CD4-positive, alpha-beta T cell (primary cell): ENCODE results near the gene CPE. TPM values are rescaled to one million over a fixed set of nuclear protein-coding genes. Genes with fewer than 3 reads are reported as not detected.

Experiments used
- ATAC-seq: fragments of 200-7000 bp; cut with Tn5 transposase; one replicate; pipeline ENCODE4 v1.10.0; 2022; ENCODE audit warnings: mild to moderate bottlenecking; ENCODE audit not compliant: poor library complexity
- CTCF ChIA-PET: fragments of 350-600 bp; sonication (Branson Sonifier 250); formaldehyde crosslinking; loops from one replicate; lab custom pipeline; 2021; ENCODE audit warnings: antibody characterized with exemption, inconsistent platforms; lab: Charles Lee
- POLR2A ChIA-PET: fragments of 350-600 bp; sonication (Branson Sonifier 250); formaldehyde crosslinking; loops from one replicate; lab custom pipeline; 2021; ENCODE audit warnings: antibody characterized with exemption, inconsistent platforms; lab: Charles Lee
- DNase-seq, 14 experiments: peaks; one replicate each; pipeline ENCODE4 v3.0.0-alpha.2; 2013 to 2020; ENCODE audit warnings: mixed read lengths in 2 of 14
- H3K27ac ChIP-seq, 2 donors: one replicate each; pipeline versions ENCODE4 v1.5.1 to v1.7.0; 2013; ENCODE audit warnings: low read length in 2 of 2, low read depth in 1 of 2, mild to moderate bottlenecking in 1 of 2
- H3K27me3 ChIP-seq, 2 experiments: 1 replicate in 1 of 2; 2 replicates in 1 of 2; pipeline versions ENCODE4 v1.6.1 to v1.7.0; 2013; ENCODE audit warnings: low read length in 2 of 2, control low read depth in 1 of 2, mild to moderate bottlenecking in 1 of 2, moderate library complexity in 1 of 2; ENCODE audit not compliant: insufficient read depth in 2 of 2, control insufficient read depth in 1 of 2
- H3K36me3 ChIP-seq: one replicate; pipeline ENCODE4 v1.6.1; 2013; ENCODE audit warnings: low read length, control low read depth; ENCODE audit not compliant: insufficient read depth
- H3K4me1 ChIP-seq: one replicate; pipeline ENCODE4 v1.6.1; 2013; ENCODE audit warnings: low read length, control low read depth; ENCODE audit not compliant: insufficient read depth
- H3K4me3 ChIP-seq: one replicate; pipeline ENCODE4 v1.5.1; 2013; ENCODE audit warnings: mild to moderate bottlenecking, low read length, moderate library complexity
- H3K9me3 ChIP-seq, 2 experiments: 1 replicate in 1 of 2; 2 replicates in 1 of 2; pipeline versions ENCODE4 v1.6.1 to v1.7.0; 2013; ENCODE audit warnings: low read length in 2 of 2, mild to moderate bottlenecking in 2 of 2, control low read depth in 1 of 2, moderate library complexity in 1 of 2; ENCODE audit not compliant: control insufficient read depth in 1 of 2, insufficient read depth in 1 of 2
- H3K27ac Mint-ChIP-seq: one replicate; pipeline ENCODE4 v1.8.0; 2020; ENCODE audit warnings: mixed read lengths
- H3K27me3 Mint-ChIP-seq: one replicate; pipeline ENCODE4 v1.8.0; 2021; ENCODE audit warnings: mixed read lengths
- H3K36me3 Mint-ChIP-seq: one replicate; pipeline ENCODE4 v1.8.0; 2021; ENCODE audit warnings: low read depth, mixed read lengths
- H3K4me1 Mint-ChIP-seq: one replicate; pipeline ENCODE4 v1.8.0; 2021; ENCODE audit warnings: low read depth, mixed read lengths
- H3K4me3 Mint-ChIP-seq: one replicate; pipeline ENCODE4 v1.8.0; 2020; ENCODE audit warnings: mild to moderate bottlenecking, mixed read lengths
- H3K9me3 Mint-ChIP-seq: one replicate; pipeline ENCODE4 v1.8.0; 2020; ENCODE audit warnings: mixed read lengths
- intact Hi-C, 2 experiments: fragments of 100-400 bp; cut with DNase I in 1 of 2; cut with micrococcal nuclease in 1 of 2; formaldehyde crosslinking; loops; one replicate each; pipeline versions ENCODE4 v1.15.1 to v1.9.0; 2023 to 2025; cut with DNase I, micrococcal nuclease
- total RNA-seq, 174 experiments: library from RNA in 2 of 174; stranded (reverse) in 2 of 174; gene quantifications; one replicate each; pipeline ENCODE4 v1.2.3 and lab custom pipeline; 2021 to 2026
- TF ChIP-seq, protein P1 (sequence below): fragments of 200-600 bp; IDR thresholded peaks from one replicate; pipeline ENCODE4 v1.8.0; 2022; ENCODE audit warnings: antibody characterized with exemption, mild to moderate bottlenecking

CPE gene
- total RNA-seq, 2 experiments from 2014 or later: not detected

DNA sequence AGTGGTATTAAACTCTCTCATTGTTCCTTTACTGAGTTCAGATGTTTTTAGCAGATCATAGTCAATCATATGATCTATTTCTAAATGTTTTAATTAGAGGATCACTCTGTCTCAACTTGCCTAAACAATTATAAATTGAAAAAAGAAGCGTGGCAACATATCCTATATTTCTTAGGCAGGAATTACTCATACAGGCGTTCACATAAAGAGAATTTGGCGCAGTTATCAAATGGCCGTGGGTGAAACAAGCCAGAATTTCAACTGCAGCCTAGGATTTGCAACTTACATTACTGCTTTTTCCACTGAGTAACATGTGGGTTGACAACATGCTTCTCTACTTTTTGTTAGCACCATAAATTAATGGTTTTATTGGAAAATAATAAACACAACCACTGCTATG is 141.3 kb downstream of the CPE start:
- Mint-ChIP-seq H3K4me1 (no peaks in the 10 kb centered on the region), H3K4me3 (no peak overlapping the region), H3K27ac (no peak overlapping the region), H3K9me3 (no peaks in the 10 kb centered on the region), H3K27me3 (peaks cover 6% of the 10 kb centered on the region), H3K36me3 (no peaks in the 10 kb centered on the region)
- Histone ChIP-seq H3K27me3 (no peaks in the 10 kb centered on the region), H3K4me1 (no peaks in the 10 kb centered on the region), H3K36me3 (no peaks in the 10 kb centered on the region), H3K4me3 (no peak overlapping the region), H3K9me3 (no peaks in the 10 kb centered on the region), H3K27ac (no peak overlapping the region)
- TF ChIP-seq, protein P1, sequence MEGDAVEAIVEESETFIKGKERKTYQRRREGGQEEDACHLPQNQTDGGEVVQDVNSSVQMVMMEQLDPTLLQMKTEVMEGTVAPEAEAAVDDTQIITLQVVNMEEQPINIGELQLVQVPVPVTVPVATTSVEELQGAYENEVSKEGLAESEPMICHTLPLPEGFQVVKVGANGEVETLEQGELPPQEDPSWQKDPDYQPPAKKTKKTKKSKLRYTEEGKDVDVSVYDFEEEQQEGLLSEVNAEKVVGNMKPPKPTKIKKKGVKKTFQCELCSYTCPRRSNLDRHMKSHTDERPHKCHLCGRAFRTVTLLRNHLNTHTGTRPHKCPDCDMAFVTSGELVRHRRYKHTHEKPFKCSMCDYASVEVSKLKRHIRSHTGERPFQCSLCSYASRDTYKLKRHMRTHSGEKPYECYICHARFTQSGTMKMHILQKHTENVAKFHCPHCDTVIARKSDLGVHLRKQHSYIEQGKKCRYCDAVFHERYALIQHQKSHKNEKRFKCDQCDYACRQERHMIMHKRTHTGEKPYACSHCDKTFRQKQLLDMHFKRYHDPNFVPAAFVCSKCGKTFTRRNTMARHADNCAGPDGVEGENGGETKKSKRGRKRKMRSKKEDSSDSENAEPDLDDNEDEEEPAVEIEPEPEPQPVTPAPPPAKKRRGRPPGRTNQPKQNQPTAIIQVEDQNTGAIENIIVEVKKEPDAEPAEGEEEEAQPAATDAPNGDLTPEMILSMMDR: no peak
- ChIA-PET CTCF (no interaction called here), POLR2A (no interaction called here)
- DNase-seq: no peak
- intact Hi-C loops: no loop called here
- no peak for ATAC-seq

- no peaks in the 10 kb centered on the region for H3K36me3 Mint-ChIP-seq
- CTCF ChIA-PET: no interaction called here
Observed at GRCh38 chr4:165522050-165522449, 143.2 kb downstream of the CPE start.

DNA sequence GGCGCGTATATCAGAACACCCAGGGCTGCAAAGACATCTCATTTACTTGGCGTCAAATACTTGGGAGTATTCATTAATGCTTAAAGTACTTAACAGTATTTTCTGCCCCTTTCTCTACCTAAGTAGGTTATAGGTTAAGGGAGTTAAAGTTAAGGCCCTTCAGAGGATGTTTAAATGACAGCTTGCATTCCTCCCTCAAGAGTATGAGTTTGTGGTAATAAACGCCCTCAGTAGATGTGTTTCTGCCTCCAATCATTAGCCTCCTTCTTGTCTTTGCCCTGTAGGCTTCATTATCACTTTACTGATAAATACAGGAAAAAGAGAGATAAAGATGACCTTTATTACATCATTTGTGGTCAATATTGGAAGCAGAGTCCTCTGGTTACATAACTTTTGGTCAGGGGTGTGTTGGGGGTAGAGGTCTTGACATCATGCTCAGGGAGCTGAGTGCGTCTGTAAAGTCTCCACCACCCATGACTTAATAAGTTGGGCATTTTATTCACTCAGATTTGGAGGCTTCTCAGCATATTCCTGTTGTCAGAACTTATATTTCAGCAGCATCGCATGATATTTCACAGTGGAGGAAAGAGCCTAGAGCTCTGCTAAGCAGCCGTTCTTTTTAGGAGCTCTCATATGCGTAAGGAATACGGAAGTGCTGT is 145.9 kb downstream of the CPE start:
- CTCF ChIA-PET: no interaction called here
- no peak for DNase-seq
- H3K27me3 ChIP-seq: no peaks in the 10 kb centered on the region
- no peak overlapping the region for H3K4me3 Mint-ChIP-seq
- no peak overlapping the region for H3K27ac Mint-ChIP-seq
- intact Hi-C loops: no loop called here
- no peaks in the 10 kb centered on the region for H3K9me3 ChIP-seq
- H3K4me1 ChIP-seq: no peaks in the 10 kb centered on the region
- no peak for ATAC-seq
- no peaks in the 10 kb centered on the region for H3K9me3 Mint-ChIP-seq
- TF ChIP-seq, protein P1: no peak
- no peaks in the 10 kb centered on the region for H3K36me3 Mint-ChIP-seq
- no peaks in the 10 kb centered on the region for H3K36me3 ChIP-seq
- H3K27ac ChIP-seq: no peak overlapping the region
- H3K4me1 Mint-ChIP-seq: no peaks in the 10 kb centered on the region
- POLR2A ChIA-PET: no interaction called here
- no peak overlapping the region for H3K4me3 ChIP-seq
- H3K27me3 Mint-ChIP-seq: no peaks in the 10 kb centered on the region

More at GRCh38 chr4:165522050-165522449, 143.2 kb downstream of the CPE start:
- no peaks in the 10 kb centered on the region for H3K4me1 Mint-ChIP-seq
- POLR2A ChIA-PET: no interaction called here
- no peaks in the 10 kb centered on the region for H3K36me3 ChIP-seq
- TF ChIP-seq, protein P1: no peak
- no peaks in the 10 kb centered on the region for H3K27me3 ChIP-seq
- no peaks in the 10 kb centered on the region for H3K27me3 Mint-ChIP-seq
- H3K27ac ChIP-seq: no peak overlapping the region
- no peaks in the 10 kb centered on the region for H3K9me3 ChIP-seq
- intact Hi-C loops: no loop called here
- no peak overlapping the region for H3K27ac Mint-ChIP-seq
- H3K4me1 ChIP-seq: no peaks in the 10 kb centered on the region
- DNase-seq: no peak
- ATAC-seq: no peak
- H3K9me3 Mint-ChIP-seq: no peaks in the 10 kb centered on the region
- no peak overlapping the region for H3K4me3 ChIP-seq
- H3K4me3 Mint-ChIP-seq: no peak overlapping the region
